Astrocyte of the spinal cord (primary cell): Measurements from ENCODE around the gene TOM1.
A peak's percentile ranks its signal among the peaks of the same experiment; 100 is the strongest.
"Not testable (repeated sequence)": the region's sequence is repeated elsewhere in the genome, so short reads cannot be mapped to it uniquely, and the experiment has no call there.

ENCODE experiments used
- DNase-seq: peaks from one replicate; pipeline ENCODE4 v3.0.0; 2011; ENCODE audit warnings: low read depth, low spot score
- H3K4me3 ChIP-seq: 2 replicates; pipeline ENCODE4 v1.5.1; 2011; ENCODE audit warnings: low read depth, mild to moderate bottlenecking, low read length, moderate library complexity
- in situ Hi-C: cut with HindIII; loops from 2 replicates; pipeline ENCODE4 v1.10.0; 2017; ENCODE audit warnings: low sequenced_read_pairs
- TF ChIP-seq, protein P1 (sequence below): IDR thresholded peaks from 2 replicates; pipeline ENCODE4 v1.5.1; 2012; ENCODE audit warnings: low read depth, mild to moderate bottlenecking, low read length, inconsistent platforms

TOM1 gene

DNA sequence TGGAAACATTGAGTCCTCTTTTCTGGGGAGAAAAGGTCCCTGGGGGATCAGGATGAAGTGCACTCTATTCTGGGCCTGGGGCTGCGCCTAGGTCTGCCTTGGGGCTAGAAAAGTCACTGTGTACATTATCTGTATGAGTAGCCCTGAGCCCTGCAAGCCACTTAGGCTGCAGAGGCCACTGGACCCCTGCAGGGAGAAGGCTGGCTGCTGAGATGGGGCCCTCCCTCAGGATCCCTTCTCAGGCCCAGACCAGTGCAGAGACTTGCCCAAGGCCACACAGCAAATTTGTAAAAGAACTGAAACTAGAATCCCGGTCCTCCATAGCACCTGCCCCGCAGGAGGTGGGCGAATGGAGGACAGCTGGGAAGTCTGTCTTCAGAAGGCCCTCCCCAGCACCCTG lies 54.4 kb downstream of the TOM1 start:
- H3K4me3 ChIP-seq: no peak overlapping the region
- TF ChIP-seq, protein P1, sequence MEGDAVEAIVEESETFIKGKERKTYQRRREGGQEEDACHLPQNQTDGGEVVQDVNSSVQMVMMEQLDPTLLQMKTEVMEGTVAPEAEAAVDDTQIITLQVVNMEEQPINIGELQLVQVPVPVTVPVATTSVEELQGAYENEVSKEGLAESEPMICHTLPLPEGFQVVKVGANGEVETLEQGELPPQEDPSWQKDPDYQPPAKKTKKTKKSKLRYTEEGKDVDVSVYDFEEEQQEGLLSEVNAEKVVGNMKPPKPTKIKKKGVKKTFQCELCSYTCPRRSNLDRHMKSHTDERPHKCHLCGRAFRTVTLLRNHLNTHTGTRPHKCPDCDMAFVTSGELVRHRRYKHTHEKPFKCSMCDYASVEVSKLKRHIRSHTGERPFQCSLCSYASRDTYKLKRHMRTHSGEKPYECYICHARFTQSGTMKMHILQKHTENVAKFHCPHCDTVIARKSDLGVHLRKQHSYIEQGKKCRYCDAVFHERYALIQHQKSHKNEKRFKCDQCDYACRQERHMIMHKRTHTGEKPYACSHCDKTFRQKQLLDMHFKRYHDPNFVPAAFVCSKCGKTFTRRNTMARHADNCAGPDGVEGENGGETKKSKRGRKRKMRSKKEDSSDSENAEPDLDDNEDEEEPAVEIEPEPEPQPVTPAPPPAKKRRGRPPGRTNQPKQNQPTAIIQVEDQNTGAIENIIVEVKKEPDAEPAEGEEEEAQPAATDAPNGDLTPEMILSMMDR: no peak
- DNase-seq: no peak
- in situ Hi-C loops: no loop called here

DNA sequence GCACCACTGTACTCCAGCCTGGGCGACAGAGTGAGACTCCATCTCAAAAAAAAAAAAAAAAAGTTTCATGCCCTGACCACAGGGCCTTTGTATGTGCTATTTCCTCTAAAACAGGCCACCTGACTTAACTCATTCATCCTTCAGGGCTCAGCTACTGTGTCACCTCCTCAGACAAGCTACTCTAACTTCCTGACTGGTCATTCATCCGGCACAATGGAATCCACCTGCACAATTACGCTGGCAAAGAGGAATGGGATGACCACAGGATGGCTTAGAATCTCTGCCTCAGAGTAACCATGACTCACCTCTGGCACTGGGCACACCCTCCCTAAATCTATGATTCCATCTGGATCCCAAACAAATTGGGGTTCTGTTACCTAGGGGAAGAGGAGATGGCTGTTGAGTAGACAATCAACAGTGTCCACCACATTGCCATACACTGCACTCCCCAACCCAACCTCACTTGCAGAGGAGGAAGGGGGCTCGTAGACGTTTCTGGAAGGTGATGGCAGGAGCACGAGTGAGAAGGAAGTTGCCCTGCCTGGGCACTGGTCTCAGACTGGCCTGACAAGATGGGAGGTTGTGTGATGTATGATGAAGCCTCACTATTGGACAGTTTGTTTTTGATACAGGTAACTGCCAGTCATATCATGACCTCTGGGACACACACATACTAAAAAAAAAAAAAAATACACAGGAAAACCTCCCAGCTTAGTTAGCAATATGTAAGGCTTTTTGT lies 58.4 kb downstream of the TOM1 start:
- TF ChIP-seq, protein P1: no peak
- no peak overlapping the region for H3K4me3 ChIP-seq
- in situ Hi-C loops: no loop called here
- DNase-seq: peak; percentile 15

DNA sequence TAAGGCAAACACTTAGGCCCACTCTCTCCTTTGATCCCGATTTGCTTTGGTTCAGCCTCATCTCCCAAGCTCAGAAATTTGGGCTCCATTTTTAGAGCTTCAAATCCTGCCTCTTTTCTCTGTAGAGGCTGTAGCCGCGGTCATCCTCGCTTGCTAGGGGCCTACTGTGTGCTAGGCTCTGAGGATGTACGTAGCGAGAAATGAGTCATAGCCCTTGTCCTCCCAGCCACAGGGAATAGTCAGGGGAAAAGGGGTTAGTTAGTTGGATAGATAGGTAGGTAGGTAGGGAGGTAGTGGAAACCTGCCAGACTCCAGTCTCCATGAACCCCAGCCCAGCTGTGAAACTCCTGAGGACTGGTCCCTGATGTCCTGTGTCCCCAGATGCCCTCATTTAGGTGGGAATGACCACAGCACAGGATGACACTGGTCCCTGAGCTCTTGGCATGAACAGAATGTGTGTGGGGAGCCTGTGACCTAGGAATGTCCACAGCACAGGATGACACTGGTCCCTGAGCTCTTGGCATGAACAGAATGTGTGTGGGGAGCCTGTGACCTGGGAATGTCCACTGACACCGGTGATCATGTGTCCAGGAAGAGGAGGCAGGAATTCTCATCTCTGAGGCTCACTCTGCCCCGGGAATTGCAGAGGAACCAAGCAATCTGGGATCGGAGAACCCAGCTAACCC lies 59.8 kb downstream of the TOM1 start:
- in situ Hi-C loops: no loop called here
- TF ChIP-seq, protein P1: no peak
- DNase-seq: no peak
- H3K4me3 ChIP-seq: no peak overlapping the region

DNA sequence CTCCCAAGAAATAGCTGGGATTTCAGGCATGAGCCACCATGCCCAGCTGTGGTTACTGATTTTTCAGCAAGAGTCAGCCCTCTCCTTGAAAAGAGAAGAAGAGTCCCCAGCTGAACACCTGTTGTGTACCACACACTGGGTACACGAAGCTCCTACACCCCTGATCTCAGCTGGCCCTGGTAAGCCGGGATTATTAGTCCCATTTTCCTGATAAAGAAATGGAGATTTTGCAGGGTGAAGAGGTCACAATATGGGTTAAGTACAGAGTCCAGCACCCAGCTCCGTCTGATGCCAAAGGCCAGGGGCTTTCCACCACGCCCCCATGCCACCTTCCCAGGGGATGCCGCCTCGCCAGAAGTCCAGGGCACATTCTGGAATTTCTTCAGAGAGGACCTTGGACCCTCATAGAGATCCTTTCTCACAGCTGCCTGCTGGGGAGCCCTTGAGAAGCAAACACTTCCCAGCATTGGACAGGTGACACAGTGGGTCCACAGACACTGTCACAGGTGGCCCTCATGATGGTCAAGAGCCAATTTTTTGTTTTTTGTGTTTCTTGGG lies 61.4 kb downstream of the TOM1 start:
- in situ Hi-C loops: no loop called here
- no peak overlapping the region for H3K4me3 ChIP-seq
- TF ChIP-seq, protein P1: no peak
- DNase-seq: no peak

DNA sequence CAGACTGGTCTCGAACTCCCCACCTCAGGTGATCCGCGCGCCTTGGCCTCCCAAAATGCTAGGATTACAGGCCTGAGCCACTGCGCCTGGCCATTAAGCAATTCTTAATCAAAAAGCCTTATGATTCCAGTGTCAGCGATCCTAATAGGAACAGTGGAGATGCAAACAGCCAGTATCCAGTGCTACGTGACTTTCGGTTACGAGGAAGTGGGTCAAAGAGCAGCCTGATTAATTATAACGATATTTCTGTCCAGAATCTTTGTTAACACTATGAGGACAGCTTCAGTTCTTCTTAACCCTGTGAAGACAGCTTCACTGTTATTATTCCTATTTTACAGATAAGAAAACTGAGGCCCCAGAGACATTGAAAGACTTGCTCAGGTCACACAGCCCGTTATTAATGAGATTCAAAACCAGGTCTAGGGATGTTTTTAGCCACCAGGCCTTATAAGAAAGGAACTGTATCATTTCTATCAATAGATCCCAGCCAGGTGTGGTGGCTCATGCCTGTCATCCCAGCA lies 63.9 kb downstream of the TOM1 start:
- in situ Hi-C loops: no loop called here
- no peak for DNase-seq
- H3K4me3 ChIP-seq: no peak overlapping the region
- TF ChIP-seq, protein P1: no peak

DNA sequence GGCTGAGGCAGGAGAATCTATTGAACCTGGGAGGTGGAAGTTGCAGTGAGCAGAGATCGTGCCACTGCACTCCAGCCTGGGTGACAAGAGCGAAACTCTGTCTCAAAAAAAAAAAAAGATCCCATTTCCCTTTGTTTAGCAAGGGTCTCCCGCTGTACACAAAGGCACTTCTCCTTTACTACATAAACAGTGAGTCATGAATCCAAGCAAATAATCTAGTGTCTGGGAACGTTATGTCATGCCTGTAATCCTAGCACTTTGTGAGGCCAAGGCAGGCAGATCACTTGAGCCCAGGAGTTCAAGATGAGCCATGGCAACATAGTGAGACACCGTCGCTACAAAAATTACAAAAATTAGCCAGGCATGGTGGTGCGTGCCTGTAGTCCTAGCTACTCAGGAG lies 64.5 kb downstream of the TOM1 start:
- H3K4me3 ChIP-seq, in situ Hi-C loops: not testable (repeated sequence)
- peak; percentile 78 for DNase-seq
